NCI-H524 treated with DMSO at 0.1 percent for 48 hours (cell line): Measurements from ENCODE around the gene CHURC1.

Experiments
- DNase-seq: peaks from one replicate; lab custom pipeline; 2025; lab: John Stamatoyannopoulos, UW

Gene CHURC1

DNA sequence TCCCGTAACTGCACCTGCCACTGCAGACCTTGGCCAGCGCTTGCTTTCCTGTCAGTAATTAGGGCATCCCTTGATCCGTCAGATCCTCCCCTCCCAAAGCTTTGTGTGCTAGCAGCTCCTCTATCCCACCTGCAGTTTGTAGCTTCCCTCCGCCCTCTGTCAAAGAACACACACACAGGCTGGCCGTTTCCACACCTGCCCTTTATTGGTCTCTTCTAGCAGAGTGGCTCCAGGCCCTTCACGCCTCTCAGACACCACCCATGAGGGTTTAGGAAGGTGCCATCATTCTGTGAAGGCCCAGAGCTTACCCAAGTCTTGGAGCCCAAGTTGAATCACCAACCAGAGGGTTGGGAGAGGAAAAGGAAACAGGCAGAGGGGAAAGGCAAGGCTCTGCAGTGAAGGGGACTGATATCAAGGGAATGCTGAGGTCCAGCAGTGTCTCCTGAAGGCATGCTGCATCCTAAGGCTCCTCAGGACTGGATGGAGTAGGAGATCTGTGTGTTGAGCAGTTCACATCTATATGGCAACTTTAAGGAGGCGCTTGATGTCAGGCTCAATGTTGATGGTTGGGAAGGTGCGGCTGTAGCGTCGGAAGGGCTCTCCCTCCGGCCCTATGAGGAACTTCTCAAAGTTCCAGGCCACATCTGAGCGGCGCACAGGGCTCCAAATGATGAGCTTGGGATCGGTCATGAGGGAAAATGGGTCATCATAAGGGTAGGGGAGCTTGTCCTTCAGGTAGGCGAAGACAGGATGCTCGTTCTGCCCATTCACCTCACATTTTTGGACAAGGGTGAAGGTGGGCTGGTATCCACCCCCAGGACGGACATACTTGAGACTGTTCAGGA is 24.9 kb downstream of the CHURC1 start:
- DNase-seq, result no peak

- no peak for DNase-seq
Observed at GRCh38 chr14:64939817-64940190, 25.5 kb downstream of the CHURC1 start.

GRCh38 chr14:64940336-64940910 is 26.2 kb downstream of the CHURC1 start:
- no peak for DNase-seq

GRCh38 chr14:64942531-64943111 is 28.4 kb downstream of the CHURC1 start, which contains the start of gene GPX2:
TSS of gene GPX2 (minus strand) at chr14:64942745. CDS start at chr14:64942726, 19 bp downstream.
- no peak for DNase-seq

DNA sequence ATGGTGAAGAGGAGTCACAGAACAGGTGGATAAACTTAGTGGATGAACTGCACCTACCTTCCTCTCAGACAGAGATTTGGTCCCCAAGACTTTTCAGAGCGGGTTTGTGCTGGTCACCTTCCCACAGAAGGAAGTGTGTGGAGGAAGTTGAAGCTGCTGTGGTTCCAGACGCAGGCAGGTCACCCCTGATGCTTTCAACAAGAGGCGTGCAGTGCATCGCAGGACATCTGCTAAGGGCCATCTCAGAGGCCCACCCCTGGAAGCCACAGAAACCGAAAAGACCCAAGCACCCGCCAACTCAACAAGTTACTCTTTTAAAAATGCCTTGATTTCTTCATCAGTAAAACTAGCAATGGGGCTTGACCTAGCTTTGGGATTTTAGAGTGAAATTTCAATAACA is 29.3 kb downstream of the CHURC1 start:
- no peak for DNase-seq

DNA sequence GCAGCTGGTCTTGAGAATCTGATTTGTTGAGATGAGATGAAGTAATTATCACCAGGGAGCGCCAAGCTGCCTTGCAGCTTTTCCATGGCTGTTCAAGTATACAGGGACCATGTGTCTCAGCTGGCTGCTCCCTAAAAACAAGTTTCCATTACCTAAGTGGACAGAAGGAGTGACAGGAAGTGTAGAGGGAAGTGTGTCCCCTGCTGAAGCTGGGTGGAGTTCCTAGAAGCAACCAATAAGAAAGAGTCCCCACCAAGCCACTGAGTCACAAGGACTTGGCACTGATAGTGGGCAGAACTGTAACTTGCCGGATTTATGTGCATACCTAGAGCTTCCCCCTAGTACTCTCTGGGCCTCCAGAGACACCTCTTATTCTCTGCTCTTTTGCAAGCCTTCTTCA is 29.8 kb downstream of the CHURC1 start:
- DNase-seq, result no peak

DNA sequence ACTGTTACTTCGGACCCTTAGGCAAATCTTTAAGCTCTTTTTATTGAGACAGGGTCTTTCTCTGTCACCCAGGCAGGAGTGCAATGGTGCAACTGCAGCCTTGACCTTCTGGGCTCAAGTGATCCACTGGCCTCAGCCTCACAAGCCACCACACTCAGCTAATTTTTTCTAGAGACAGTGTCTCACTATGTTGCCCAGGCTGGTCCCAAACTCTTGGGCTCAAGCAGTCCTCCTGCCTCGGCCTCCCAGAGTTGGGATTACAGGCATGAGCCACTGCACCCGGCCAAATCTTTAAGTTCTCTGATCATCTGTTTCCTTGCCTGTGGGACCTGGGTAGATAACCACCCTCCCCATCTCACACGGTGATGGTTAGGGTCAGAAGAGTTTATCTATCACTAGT is 30.6 kb downstream of the CHURC1 start:
- no peak for DNase-seq

- DNase-seq, result no peak
Observed at GRCh38 chr14:64945431-64946178, 31.4 kb downstream of the CHURC1 start.

DNA sequence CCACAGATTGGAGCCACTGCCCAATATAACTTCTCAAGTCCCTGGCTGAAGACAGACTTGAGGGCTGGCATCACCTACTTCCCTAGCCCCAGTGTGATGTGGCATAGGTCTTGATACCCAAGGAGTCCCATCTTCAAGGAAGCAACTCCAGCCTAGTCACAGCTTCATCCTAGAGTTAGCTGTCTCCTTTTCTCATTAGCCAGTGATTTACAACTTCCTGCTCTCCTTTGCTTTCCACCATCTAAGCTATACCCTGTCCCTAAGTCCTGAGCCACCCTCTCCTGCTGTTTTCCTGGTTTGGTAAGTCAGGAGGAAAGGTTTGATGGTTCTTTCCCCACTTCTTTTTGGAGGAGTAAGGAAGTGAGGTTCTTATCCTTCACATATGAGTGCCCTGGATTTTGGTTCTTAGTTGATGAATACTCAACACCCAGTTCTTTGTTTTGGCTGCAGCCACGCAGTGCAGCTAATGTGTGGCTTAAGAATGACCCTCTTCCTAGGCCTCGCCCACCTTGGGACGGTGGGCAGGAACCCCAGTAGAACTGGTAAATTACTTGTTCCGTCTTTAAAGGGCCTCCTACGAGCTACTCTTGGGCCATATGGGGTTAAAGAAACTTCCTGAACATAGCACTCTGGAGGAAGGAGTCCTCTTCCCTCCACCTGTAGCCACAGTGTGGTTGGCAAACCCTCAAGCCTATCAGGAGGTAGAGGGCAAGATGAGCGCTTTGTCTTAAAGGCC is 32.2 kb downstream of the CHURC1 start:
- DNase-seq, result no peak

- DNase-seq, result no peak
Observed at GRCh38 chr14:64947710-64948611, 33.7 kb downstream of the CHURC1 start.

- no peak for DNase-seq
Observed at GRCh38 chr14:64948612-64949210, 34.5 kb downstream of the CHURC1 start.

DNA sequence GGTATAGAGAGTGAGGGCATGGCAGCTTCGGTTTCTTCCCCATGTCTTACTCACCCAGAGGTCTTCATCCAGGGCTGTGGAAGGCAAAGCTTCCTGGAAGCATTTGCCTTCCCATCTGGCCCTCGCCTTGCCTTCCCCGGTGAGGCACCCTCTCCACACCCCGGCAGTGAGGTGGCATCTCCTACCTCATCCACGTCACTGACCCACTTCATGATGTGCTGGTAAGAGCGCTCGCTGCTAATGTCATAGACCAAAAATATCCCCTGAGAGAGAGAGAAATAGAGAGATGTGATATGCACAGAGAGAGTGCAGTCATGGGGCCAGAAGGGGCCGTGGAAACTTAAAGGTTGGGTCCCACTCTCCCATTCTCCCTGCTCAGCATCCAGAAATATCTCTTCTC is 36.6 kb downstream of the CHURC1 start:
- DNase-seq, result no peak

DNA sequence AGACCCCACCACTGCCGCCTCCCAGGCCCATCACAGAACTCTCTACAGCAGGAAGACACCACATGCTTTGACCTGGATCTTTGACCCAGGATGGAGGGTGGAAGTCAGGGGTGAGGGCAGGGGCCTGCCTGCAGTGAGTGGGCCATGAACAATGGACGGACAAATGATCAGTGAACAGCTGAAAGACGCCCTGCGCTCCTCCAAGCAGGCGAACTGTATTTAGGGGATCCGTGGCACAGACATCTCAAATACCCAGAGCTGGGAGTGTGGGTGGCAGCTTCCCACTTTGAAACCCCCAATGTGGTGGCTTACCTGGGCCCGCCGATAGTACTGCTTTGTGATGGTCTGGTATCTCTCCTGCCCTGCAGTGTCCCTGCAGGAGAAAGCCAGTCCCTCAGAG is 37.0 kb downstream of the CHURC1 start:
- DNase-seq, result no peak

- no peak for DNase-seq
Observed at GRCh38 chr14:64951724-64952123, 37.5 kb downstream of the CHURC1 start.

GRCh38 chr14:64952598-64953309 is 38.5 kb downstream of the CHURC1 start:
- no peak for DNase-seq

GRCh38 chr14:64953310-64953654 is 39.0 kb downstream of the CHURC1 start:
- DNase-seq, result no peak

DNA sequence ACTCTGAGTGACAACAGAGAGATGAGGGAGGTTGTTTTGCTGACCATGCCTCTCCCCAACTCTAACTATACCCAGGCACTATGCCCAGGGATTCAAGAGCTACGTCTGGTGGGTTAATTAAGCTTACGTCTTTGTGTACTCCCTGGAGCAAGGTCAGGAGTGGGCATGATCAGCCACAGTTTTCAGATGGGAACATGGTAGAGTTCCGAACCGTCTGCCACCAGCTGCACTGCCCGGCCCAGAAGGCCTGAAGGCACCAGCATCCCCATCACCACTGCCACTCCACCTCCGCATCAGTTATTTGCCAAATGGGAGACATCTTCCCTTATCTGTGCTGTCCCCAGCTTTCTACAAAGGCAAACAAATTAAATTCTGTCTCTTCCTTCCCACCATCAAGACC is 39.4 kb downstream of the CHURC1 start:
- DNase-seq, result no peak

GRCh38 chr14:64954491-64955240 is 40.4 kb downstream of the CHURC1 start:
- DNase-seq, result no peak

GRCh38 chr14:64955297-64955696 is 41.0 kb downstream of the CHURC1 start:
- no peak for DNase-seq
